ENCODE measurements around the gene NPL. TPM values are rescaled to one million over a fixed set of nuclear protein-coding genes. Genes with fewer than 3 reads are reported as not detected.

The NPL gene
- total RNA-seq, 3 donors from 2014 or later, result 8.1 to 12.5 (median 12.1) TPM

DNA sequence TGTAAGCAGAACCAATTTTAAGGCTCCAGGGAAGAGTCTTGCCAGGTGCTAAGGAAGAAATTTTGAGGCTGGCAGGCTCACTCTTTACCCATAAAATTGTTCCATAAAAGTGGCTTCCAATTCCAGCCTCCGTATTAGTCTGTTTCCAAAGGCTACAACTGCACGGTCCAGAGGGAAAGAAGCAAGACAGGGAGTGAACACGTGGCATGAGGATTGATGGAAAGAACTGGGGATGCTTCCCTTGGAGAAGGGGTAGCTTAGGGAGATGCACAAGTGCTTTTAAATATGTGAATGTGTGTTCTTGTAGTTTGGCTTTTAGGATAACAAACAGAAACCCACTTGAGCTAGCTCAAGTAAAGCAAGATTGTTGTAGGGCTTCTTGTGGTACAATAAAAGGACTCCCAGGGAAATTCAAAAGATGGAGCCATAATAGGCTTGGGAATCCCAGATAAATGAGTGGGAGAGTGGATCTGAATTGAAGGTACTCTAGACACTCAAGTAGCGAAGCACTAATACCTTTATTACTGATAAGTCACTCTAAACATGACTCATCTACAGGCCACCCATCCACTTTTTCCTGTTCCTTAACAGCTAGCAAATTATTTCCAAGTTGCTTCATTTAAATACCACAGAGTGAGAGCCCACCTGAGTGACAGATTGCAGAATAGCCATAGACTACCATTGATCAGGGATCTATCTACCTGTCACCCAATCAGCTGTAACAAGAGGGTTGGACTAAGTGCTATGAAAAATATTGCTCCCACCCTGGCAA is 34.8 kb upstream of the NPL start:
- ATAC-seq (no peak), DNase-seq (no peak)
- TF ChIP-seq, protein P1, sequence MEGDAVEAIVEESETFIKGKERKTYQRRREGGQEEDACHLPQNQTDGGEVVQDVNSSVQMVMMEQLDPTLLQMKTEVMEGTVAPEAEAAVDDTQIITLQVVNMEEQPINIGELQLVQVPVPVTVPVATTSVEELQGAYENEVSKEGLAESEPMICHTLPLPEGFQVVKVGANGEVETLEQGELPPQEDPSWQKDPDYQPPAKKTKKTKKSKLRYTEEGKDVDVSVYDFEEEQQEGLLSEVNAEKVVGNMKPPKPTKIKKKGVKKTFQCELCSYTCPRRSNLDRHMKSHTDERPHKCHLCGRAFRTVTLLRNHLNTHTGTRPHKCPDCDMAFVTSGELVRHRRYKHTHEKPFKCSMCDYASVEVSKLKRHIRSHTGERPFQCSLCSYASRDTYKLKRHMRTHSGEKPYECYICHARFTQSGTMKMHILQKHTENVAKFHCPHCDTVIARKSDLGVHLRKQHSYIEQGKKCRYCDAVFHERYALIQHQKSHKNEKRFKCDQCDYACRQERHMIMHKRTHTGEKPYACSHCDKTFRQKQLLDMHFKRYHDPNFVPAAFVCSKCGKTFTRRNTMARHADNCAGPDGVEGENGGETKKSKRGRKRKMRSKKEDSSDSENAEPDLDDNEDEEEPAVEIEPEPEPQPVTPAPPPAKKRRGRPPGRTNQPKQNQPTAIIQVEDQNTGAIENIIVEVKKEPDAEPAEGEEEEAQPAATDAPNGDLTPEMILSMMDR (IDR thresholded peaks at IDR 0.05), result no peak
- Histone ChIP-seq H3K4me1 (ENCODE audit: low read depth) (no peaks in the 10 kb centered on the region), H3K9me3 (no peaks in the 10 kb centered on the region), H3K36me3 (ENCODE audit: low read depth) (no peaks in the 10 kb centered on the region), H3K4me3 (no peak overlapping the region)
- intact Hi-C loops (cut with DNase I, micrococcal nuclease), result no loop called here

DNA sequence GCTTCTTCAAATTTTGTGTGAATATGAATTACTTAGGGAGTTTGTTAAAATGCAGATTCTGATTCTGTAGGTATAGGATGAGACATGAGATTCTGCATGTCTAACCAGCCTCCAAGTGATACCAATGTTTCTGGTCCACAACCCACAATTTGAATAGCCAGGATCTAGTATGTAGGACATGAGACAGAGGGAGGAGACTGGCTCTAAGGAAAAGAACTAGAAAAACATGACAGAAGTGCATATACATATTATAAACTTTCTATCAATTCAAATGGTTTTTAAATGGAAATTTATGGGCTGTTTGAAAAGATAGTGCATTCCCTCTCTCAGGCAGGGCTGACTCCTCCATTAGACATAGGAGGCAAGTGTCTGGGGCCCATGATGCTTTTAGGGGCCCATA is 33.9 kb upstream of the NPL start:
- Histone ChIP-seq H3K9me3 (no peaks in the 10 kb centered on the region), H3K36me3 (ENCODE audit: low read depth) (no peaks in the 10 kb centered on the region), H3K4me1 (ENCODE audit: low read depth) (no peaks in the 10 kb centered on the region), H3K4me3 (no peak overlapping the region)
- DNase-seq, result no peak
- TF ChIP-seq, protein P1 (IDR thresholded peaks at IDR 0.05), result no peak
- intact Hi-C loops (cut with DNase I, micrococcal nuclease), result no loop called here
- no peak for ATAC-seq

DNA sequence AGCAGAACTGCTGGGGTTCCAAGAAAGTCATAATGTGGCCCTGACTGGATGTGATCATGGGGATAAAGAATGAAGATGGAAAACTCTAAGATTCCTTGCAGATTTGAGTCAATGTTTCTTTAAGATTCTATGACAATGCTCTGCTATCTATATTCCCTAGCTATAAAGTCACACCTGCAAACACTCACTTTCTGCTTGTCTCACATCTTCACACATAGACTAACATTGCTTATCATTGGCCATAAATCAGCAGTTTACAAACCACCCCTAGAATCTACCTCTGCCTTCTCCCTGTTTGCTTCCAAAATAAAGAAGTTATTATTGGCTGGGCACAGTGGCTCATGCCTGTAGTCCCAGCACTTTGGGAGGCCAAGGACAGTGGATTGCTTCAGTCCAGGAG is 33.1 kb upstream of the NPL start:
- ATAC-seq (peak; percentile 47), DNase-seq (no peak)
- no peaks in the 10 kb centered on the region for H3K4me1 ChIP-seq (ENCODE audit: low read depth)
- TF ChIP-seq, protein P1 (IDR thresholded peaks at IDR 0.05), result no peak
- H3K4me3 ChIP-seq, result no peak overlapping the region
- no peaks in the 10 kb centered on the region for H3K36me3 ChIP-seq (ENCODE audit: low read depth)
- H3K9me3 ChIP-seq, result no peaks in the 10 kb centered on the region
- intact Hi-C loops (cut with DNase I, micrococcal nuclease), result no loop called here

DNA sequence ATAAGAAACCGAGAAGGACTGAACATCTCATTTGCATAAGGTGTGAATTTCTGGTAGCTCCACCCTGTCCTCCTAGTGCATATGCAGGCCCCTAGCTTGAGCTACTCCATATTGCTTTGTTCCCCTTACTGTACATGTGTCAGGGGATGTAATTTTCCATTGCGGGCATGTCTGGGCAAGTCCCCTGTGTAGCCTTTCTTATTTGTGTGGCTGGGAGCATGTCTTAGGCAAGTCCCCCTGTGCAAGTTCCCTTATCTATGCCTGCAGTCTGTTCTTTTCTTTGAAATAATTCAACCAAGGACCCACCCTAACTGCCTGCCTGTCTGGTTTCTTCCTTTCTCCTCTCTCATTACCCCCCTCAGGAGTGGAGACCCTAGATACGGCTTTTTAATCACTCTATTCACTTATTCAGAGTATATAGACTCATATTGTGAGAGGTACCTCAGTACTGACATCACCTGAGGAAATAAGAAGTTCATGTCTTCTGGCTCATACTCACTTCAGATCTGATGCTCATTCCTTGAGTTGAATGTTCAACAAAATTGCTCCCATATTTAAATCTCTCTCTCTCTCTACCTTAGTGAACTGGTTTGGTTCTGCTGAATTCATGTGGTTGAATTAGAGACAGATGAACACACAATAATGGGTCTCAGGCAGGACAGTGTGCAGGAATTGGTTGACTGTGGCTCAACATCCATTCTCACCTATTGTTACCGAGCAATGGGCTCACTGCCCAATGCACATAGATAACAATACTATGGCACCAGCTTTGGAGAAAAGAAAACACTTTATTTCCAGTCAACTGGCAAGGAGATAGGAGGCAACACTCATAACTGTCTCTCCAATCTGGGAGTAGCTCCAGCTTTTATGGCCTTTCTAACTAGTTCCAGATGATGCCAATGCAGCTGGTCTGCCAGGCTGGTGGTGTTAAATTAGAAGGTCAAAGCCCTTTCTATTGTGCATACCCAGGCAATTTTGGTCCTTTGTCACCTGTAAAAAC is 27.9 kb upstream of the NPL start:
- no peak for ATAC-seq
- H3K4me1 ChIP-seq (ENCODE audit: low read depth), result no peaks in the 10 kb centered on the region
- TF ChIP-seq, protein P1 (IDR thresholded peaks at IDR 0.05), result no peak
- H3K9me3 ChIP-seq, result no peaks in the 10 kb centered on the region
- no peaks in the 10 kb centered on the region for H3K36me3 ChIP-seq (ENCODE audit: low read depth)
- H3K4me3 ChIP-seq, result no peak overlapping the region
- DNase-seq, result no peak
- intact Hi-C loops (cut with DNase I, micrococcal nuclease), result no loop called here

DNA sequence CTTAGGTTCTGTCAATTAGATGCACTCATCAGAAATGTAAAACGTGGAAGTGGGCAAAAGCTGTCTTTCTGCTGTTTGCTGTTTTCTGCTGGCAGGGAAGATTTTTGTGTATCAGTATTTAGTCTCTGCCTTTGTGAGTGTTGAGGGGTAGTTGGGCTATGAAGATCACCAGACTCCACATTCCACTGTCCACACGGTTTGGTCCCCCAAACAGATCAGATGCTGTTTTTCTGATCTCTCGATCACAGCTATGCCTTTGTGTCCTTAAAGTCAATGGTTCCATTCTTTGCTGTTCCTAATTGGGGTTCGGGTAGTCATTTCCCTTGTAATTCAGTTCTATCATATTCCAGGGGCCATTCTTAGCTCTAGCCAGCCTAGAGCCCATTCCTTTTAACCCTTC is 27.0 kb upstream of the NPL start:
- H3K36me3 ChIP-seq (ENCODE audit: low read depth), result no peaks in the 10 kb centered on the region
- ATAC-seq (no peak), DNase-seq (no peak)
- intact Hi-C loops (cut with DNase I, micrococcal nuclease), result no loop called here
- H3K9me3 ChIP-seq, result no peaks in the 10 kb centered on the region
- H3K4me3 ChIP-seq, result no peak overlapping the region
- TF ChIP-seq, protein P1 (IDR thresholded peaks at IDR 0.05), result no peak
- no peaks in the 10 kb centered on the region for H3K4me1 ChIP-seq (ENCODE audit: low read depth)

Data from mucosa of descending colon (tissue), 3 donors.